Activated CD8-positive, alpha-beta memory T cell treated with anti-CD3 and anti-CD28 coated beads for 1 hour (primary cell): ENCODE measurements around the gene EIF2B1.

ENCODE experiments used
- DNase-seq, 2 donors: peaks; one replicate each; pipeline ENCODE4 v3.0.0-alpha.2; 2020; ENCODE audit warnings: low read depth in 1 of 2; ENCODE audit errors: extremely low read depth in 1 of 2

The EIF2B1 gene

GRCh38 chr12:123633379-123634141, at the start of gene EIF2B1, which contains the start of gene GTF2H3:
Gene EIF2B1 (minus strand): TSS chr12:123633686. CDS start chr12:123633557, 129 bp downstream.
Gene GTF2H3 (plus strand): TSS chr12:123633829. CDS start chr12:123633860, 31 bp downstream.
- DNase-seq = peak; percentile 88 to 95

DNA sequence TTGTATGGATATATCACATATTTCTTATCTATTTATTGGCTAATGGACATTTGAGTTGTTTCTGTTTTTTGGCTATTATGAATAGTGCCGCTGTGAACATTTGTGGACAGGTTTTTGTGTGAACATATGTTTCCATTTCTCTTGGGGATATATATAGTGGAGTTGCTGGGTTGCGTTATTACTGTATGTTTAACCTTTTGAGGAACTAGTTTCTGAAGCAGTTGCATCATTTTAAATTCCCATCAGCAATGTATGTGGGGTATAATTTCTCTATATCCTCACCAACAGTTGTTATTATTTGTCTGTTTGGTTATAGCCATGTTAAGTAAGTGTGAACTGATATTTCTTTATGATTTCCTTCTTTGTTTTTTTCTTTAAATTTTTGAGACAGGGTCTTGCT, 48.1 kb upstream of the EIF2B1 start:
- no peak for DNase-seq

- DNase-seq = no peak
Observed at GRCh38 chr12:123678981-123679380, 45.5 kb upstream of the EIF2B1 start.

GRCh38 chr12:123676616-123677320, 43.3 kb upstream of the EIF2B1 start:
- no peak for DNase-seq

DNA sequence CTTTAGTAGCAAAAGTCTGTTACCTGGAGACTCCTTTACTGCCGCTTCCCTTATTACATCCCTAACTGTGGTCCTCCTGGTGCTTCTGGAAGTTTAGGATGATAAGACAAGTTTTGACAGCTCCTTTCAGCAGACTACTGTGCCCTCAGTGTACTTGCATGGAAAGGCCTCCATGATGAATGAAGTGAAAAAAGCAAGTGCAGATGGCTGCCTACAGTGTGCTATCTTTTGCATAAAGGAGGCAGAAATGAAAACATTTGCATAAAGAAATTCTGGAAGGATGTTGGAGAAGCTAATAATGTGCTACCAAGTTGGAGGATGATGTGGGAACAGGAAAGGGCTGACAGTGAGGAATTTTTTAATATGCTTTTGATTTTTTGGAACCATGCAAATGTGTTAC, 42.0 kb upstream of the EIF2B1 start:
- no peak for DNase-seq

DNA sequence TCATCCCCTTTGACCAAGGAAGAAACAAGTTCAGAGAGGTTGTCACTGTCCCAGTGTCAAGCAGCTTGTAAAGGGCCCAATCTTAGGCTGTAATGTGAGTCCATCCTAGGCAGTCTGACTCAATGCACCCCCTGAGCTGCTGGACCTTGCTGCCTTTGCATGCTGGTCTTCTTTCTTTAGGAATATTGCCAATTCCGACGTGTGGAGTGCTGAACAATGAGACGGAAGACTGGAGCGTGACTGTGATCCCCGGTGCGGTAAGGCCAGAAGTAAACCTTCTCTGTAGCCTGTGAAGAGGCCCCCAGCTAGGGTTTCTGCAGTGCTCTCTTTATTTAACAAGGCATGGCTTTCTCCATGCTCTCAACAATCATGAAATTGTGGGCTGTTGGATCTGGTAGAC, 38.4 kb upstream of the EIF2B1 start:
- DNase-seq = no peak

DNA sequence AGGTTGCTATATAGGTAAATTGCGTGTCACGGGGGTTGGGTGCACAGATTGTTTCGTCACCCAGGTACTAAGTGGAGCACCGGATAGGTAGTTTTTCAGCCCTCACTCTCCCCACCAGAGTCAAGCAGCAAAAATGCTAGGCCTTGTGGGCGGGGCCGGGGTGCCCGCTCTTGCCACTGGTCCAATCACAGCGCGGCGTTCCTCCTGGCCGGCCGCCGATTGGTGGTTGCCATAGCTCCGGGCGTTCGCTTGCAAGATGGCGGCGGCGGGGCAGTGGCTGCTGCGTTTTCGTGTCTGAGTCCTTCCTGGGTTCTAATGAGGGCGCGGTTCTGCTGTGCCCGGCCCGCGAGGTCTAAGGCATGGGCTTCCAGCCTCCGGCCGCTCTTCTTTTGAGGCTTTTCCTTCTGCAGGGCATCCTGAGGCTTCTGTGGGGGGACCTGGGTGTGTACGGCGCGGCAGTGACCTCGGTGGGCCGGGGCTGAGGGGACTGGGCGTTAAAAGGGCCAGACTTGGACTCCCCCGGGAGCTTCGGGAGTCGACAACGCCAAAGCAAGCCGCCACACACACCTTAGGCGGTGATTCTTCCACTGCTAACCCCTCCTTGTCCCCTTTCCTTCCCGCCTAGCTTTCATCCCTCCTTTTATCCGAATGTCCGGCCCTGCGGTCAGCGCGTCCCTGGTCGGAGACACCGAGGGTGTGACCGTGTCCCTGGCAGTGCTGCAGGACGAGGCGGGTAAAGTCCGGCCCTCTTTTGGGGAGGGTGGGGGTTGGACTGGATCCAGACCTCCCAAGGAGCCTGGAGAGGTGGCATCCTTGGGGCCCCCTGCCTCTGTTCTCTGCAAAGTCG, 37.6 kb upstream of the EIF2B1 start, which contains the start of gene TCTN2:
Gene TCTN2, plus strand, starts transcription at position 232 of the 847 bp plus-strand sequence. Its CDS starts 128 bp downstream, at position 360.
- peak; percentile 85 to 91 for DNase-seq

DNA sequence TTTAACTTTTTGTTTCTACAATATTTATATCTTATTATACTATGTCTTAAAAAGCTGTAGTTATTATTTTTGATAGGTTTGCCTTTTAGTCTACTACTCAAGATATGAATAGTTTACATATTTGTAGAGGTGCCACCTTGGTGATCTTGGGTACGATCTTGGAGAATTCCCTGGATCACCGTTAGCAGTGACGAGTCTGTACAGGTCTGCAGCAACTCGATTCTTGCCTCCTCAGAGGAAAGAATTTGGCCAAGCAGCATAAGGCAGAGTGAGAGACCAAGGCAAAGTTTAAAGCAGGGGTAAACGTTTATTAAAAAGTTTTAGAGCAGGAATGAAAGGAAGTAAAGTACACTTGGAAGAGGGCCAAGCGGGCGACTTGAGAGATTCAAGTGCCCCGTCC, 34.3 kb upstream of the EIF2B1 start:
- DNase-seq = no peak

GRCh38 chr12:123659996-123660727, 26.7 kb upstream of the EIF2B1 start:
- no peak for DNase-seq

DNA sequence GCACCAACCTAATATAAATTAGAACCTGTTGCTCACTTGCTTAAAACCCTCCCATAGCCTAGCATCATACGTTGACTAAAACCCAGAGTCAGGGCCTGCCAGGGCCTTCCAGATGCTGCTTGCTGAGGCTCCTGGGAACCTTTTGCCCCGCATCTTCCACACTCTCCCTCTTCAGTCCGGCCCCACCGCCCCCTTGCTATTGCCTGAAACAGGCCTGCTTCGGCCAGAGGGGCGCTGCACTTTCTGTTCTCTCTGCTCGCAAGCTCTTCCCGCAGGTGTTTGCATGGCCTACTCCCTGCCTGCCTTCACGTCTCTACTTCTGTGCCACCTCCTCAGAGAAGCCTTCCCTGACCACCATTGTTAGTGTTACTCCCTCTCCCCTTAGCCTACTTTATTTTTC, 23.7 kb upstream of the EIF2B1 start:
- DNase-seq = no peak

GRCh38 chr12:123656392-123656791, 22.9 kb upstream of the EIF2B1 start:
- no peak for DNase-seq

DNA sequence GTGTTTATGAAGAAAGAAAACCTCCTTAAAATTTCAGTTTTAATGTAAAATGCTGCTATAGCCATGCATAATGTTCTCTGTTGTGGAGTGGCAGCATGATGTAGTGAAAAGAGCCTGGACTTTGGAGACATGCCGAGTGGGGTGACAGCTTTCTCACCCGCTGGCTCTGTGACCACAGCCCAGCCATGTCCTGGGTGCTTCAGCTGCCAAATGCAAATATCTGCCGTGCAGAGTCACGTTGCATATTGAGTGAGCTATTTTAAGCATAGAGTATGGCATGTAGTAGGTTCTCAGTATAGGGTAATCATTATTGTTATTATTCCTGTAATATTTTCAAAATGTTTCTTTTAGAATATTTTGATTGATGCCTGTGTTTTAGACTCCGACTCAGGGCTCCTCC, 21.9 kb upstream of the EIF2B1 start:
- DNase-seq = no peak

GRCh38 chr12:123654129-123654701, 20.7 kb upstream of the EIF2B1 start:
- DNase-seq = no peak

- DNase-seq = no peak
Observed at GRCh38 chr12:123648401-123648800, 14.9 kb upstream of the EIF2B1 start.

GRCh38 chr12:123645878-123646277, 12.4 kb upstream of the EIF2B1 start:
- no peak for DNase-seq

DNA sequence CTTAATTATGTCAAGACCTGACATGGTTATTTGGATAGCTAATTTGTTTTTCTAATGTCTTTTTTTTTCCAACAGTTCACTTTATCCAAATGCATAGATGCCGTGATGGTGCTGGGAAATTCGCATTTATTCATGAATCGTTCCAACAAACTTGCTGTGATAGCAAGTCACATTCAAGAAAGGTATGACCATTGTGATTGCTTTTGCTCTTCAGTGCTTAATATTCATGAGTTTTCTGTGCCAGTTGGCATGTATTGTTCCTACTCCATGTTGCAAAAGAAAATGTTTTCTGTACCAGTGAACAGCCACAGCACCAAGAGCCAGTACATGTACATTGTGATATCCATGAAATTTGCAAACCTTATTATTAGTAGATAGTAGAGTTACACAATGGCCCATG, 11.9 kb upstream of the EIF2B1 start:
- DNase-seq = no peak

- DNase-seq = no peak
Observed at GRCh38 chr12:123643911-123644310, 10.4 kb upstream of the EIF2B1 start.

DNA sequence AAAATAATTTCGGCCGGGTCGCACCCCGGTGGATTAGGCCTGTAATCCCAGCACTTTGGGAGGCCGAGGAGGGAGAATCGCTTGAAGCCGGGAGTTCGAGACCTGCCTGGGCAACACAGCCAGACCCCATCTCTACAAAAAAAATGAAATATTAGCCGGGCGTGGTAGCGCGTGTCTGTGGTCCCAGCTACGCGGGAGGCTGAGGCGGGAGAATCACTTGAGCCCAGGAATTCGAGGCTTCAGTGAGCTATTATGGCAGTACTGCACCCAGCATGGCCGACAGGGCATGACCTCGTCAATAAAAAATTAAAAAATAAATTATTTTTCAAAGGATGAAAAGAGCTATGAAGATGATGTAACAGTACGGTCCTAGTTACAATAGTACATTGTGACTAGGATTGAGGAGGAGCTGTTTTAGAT, 666 bp upstream of the EIF2B1 start:
- DNase-seq = no peak

DNA sequence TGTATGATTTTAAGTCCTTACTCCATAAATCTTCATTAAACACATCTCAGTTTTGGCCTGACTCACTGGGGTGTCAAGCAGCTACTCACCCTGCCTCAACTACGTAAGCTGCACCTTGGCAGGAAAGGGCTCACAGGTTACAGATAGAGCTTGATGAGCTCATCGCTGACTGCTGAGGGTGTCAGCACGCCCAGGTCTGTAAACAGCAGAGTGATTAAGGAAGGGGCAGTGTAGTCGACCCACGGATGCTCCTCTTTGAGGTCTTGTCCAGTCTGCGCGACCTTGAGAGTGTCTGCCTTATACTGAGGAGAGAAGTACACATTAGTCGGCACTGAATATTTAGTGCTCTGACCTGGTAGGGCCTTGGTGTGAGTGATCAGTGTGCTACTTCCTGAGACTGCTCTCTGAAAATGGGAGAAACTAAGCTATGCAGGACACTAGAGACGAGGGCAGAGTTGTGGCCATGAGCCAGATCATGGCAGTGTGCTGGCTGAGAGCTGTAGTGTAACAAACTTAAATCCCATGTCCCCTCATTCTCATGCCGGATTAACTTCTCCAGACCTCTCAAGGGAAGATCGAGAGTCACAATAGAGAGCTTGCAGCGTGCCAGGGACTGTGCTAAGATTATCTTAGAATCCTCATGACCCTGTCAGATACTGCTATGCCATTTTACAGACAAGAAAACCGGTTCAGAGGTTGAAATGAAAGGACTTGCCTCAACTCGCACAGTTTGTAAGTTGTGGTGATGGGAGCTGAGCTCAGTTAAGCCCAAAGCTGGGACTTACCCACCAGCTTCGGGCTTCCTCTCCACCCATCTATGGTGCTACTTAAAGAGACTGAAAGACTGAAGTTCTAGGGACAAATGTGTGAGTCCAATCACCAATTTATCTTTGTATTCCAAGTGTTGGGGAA, 11.6 kb downstream of the EIF2B1 start:
- no peak for DNase-seq
